GM19099 (cell line): Measurements from ENCODE around the gene RANBP17.

ENCODE experiments used
- POLR2A ChIP-seq: IDR thresholded peaks from 3 replicates; pipeline ENCODE4 v1.6.1; 2011; ENCODE audit warnings: low read depth; ENCODE audit not compliant: insufficient read length; ENCODE audit errors: extremely low read depth

The RANBP17 gene

DNA sequence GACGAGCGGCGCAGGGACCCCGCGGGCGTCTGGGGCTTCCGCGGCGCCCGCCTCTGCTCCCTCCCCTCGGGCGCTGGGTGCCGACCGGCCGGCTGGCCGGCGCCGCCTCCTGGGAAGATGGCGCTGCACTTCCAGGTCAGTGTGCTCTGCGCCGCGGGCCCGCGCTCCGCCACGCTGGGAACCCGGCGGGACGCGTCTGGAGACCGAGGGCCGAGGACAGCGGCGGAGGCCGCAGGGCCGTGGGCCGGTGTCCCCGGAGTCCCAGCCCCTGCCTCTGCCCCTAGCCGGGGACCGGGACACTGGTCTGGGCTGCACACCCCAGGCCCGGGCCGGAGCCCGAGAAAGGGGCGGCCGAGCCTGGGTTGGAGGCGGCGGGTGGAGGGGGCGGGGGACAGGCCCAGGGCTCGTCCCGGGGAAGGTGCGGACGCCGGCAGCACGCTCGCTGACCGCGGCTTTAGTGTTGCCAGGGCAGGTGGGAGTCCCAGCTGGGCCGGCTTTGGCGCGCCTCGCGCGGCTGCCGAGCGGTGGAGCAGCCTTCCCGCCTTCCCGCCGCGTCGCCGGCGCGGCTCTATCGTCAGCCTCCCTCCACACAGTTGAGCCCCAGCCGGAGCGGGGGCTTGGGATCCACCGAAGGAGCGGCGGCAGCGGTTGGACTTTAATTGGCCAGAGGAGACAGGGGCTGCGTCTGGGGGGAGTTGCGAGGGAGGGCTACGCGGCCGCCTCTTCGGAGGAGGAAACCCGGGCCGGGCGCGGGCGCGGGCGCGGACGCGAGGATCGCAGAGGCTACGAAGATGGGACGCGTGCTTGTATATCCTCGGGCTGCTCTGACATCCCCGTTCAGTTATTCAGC, at the start of gene RANBP17:
RANBP17 (plus strand) TSS at position 102 of the 850 bp plus-strand sequence.
- TF ChIP-seq POLR2A, result no peak

GRCh38 chr5:170813231-170813630, 48.6 kb upstream of the RANBP17 start:
- TF ChIP-seq POLR2A, result no peak

DNA sequence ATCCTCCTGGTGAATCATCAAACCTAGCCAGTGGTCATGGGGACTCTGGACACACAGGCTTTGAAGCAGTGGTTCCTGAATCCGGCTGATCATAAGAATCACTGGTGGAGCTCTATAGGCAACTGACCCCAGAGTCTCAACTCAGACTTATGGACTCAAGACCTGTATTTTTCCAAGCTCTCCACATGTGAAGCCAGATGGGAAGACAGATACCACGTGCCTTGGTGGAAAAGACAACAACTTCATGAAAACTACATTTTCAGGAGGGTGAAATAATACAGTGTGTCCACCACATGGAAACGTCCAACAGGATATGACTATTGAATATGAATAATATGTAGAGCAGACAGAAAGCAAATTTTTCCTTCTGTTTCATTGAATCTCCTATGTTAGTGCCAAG, 44.6 kb upstream of the RANBP17 start:
- TF ChIP-seq POLR2A, result no peak

DNA sequence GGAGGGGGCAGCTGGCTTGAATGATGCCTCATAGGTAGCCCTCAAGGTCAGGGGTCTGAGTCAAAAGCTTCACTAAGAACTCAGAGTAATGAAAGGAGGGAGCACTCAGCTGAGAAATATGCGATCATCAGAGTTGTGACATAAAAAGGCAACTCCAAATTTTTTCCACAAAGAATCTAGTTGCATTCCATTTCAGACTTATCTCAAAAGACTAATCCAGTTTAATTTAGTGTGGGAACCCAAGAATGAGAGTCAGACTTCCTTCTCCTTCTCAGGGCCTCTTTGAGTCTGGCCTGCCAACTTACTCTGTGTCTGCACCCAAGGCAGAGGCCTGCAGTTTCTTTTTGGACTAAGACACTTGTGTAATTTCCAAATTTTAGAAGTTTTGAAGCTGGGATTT, 43.6 kb upstream of the RANBP17 start:
- no peak for TF ChIP-seq POLR2A

GRCh38 chr5:170819824-170820223, 42.0 kb upstream of the RANBP17 start:
- no peak for TF ChIP-seq POLR2A

DNA sequence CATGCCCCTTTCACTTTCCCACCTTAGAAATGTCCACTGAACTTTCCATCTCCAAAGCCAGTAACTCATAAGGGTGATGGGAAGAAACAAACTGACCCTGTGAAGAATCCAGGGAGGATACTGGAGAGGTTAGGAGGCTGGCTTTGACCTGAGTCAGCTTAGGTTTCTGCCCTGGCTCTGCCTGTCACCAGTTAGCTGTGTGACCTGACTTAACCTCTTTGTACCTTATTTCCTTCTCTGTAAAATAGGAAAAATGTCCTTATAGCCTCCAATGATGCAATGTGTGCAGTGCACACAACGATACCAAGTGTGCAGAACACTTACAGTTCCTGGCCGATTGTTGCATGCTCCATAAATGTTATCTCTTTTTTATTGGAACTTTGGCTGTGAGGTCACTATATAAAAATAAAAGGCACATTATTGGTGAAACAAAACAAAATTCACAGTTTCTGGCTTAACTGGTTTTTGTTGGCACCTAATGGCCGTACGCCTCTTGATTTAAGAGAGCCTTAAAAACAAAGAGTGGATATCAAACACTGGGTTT, 40.5 kb upstream of the RANBP17 start:
- no peak for TF ChIP-seq POLR2A

DNA sequence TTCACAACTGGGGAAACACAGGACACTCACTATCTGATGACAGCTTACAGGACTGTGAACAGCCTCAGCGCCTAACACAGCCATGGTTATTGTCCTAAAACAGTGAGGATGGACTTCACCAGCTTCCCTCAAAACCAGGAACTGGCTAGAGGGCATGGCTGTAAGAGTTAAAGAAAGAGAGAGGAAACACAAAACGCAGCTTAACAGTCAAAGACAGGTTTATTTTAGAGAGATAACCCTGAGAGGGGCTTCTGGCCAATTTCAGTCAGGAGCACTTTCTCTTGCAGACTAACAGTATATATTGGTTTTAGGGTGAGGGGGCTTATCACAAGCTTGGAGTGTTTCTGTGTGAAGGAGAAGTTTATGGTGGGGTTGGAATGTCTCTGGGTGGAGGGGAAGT, 35.7 kb upstream of the RANBP17 start:
- no peak for TF ChIP-seq POLR2A

DNA sequence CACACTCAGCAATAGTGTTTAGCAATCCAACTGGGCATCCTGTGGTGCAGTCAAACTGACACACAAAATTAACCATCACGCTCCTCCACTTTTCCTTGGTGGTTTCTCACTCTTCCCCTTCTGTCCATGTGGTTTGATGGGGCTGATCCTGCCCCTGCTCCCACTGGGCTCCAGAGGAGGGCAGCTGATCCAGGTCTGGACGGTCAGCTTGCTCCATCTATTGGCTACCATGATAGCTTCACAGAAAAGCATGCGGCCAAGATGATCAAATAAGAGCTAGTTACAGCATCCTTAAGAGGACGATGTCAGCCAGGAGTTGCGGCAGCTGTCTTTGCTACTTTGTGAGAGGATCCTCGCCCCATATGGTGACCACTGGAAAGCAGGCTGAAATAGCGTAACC, 29.6 kb upstream of the RANBP17 start:
- no peak for TF ChIP-seq POLR2A

DNA sequence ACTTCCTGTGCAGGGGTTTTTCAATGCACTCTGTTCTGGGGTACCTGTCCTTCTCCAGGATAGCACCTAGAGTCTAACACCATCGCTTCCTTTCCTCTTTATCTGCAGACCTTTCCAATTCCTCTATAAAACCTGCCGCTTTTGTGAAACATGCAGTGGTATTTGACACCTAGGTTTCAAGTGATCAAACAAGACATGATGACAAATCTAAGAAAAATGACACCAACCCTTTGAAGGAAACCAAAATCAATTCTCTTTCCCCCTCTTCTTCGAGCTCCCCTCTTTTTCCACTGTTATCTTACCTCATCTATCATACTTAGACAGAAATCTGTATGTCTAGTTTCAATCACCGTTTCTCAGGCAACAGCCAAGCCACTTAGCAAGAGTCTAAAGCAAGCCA, 25.6 kb upstream of the RANBP17 start:
- no peak for TF ChIP-seq POLR2A

DNA sequence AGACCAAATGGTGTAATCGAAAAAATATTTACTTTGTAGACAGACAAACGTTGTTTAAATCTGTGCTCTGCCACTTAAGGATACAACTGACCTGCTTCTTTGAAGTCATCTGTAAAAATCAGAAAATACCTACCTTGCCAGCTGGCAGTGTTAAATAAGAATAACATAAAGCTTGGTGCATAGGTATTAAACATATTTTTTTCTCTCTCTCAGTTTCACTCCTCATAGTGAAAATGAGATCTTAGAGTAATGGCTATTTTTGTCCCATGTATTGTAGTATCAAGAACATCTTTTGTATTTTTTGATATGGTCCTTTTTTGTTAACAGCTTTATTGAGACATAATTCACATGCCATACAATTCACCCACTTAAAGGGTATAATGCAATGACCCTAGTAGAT, 17.9 kb upstream of the RANBP17 start:
- TF ChIP-seq POLR2A, result no peak

- no peak for TF ChIP-seq POLR2A
Observed at GRCh38 chr5:170844651-170845050, 17.2 kb upstream of the RANBP17 start.

- TF ChIP-seq POLR2A, result no peak
Observed at GRCh38 chr5:170846416-170846815, 15.4 kb upstream of the RANBP17 start.

DNA sequence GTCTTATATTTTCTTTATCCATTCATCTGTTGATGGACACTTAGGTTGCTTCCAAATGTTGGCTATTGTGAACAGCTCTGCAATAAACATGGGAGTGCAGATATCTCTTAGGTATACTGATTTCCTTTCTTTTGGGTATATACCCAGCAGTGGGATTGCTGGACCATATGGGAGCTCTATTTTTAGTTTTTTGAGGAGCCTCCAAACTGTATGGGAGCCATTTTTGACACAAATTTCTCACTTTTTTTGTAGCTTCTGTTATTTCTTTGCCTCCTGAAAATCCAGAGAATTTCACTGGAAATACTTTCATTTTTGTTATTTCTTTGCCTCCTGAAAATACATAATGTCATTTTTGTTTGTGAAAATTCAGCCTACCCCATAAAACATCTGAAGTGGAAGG, 15.0 kb upstream of the RANBP17 start:
- no peak for TF ChIP-seq POLR2A

GRCh38 chr5:170848033-170848432, 13.8 kb upstream of the RANBP17 start:
- TF ChIP-seq POLR2A, result no peak

- no peak for TF ChIP-seq POLR2A
Observed at GRCh38 chr5:170849374-170849773, 12.4 kb upstream of the RANBP17 start.

DNA sequence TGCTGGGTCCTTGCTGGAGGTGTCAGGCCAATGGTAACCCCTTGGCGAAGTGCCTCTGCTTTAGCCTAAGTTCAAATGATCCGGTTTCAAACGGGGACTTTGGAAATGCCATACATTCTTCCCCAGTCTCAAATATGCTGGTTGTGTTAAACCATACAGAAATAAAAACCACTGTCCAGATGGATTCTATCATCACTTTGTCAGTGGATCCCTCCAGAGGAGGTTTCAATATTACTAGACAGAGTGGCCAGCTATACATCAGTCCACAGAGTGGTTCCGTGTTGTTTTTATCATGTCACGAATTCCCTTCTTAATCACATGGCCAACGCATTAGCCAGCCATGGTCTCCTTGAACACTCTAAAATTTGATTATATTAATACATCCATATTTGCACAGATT, 7.3 kb upstream of the RANBP17 start:
- TF ChIP-seq POLR2A, result no peak
